C4-2B (cell line): ENCODE measurements around the gene SUSD4.

ENCODE experiments used
- H3K27ac ChIP-seq: fragments of 450-650 bp; 2 replicates; pipeline ENCODE4 v1.5.1; 2017
- CTCF ChIP-seq: fragments of 450-650 bp; conservative IDR thresholded peaks from 2 replicates; pipeline ENCODE4 v1.5.1; 2017; ENCODE audit warnings: mild to moderate bottlenecking
- ZFX ChIP-seq: fragments of 450-650 bp; IDR thresholded peaks from 2 replicates; pipeline ENCODE4 v1.6.1; 2017

SUSD4 gene

GRCh38 chr1:223209992-223210787 is 153.8 kb downstream of the SUSD4 start:
- TF ChIP-seq ZFX = no peak
- TF ChIP-seq CTCF = no peak
- H3K27ac ChIP-seq = no peak overlapping the region

GRCh38 chr1:223209293-223209898 is 154.6 kb downstream of the SUSD4 start:
- TF ChIP-seq CTCF (no peak), ZFX (no peak)
- no peak overlapping the region for H3K27ac ChIP-seq

GRCh38 chr1:223208164-223209076 is 155.6 kb downstream of the SUSD4 start:
- H3K27ac ChIP-seq = no peak overlapping the region
- TF ChIP-seq ZFX (no peak), CTCF (no peak)

GRCh38 chr1:223207293-223208066 is 156.5 kb downstream of the SUSD4 start:
- no peak overlapping the region for H3K27ac ChIP-seq
- TF ChIP-seq ZFX (no peak), CTCF (no peak)

GRCh38 chr1:223204424-223204823 is 159.6 kb downstream of the SUSD4 start:
- TF ChIP-seq ZFX (no peak), CTCF (no peak)
- H3K27ac ChIP-seq = no peak overlapping the region

GRCh38 chr1:223203694-223204093 is 160.3 kb downstream of the SUSD4 start:
- TF ChIP-seq CTCF (no peak), ZFX (no peak)
- no peak overlapping the region for H3K27ac ChIP-seq
